GM18526 (cell line): ENCODE results near the gene ST3GAL3.

ENCODE experiments used
- POLR2A ChIP-seq: IDR thresholded peaks from 3 replicates; pipeline ENCODE4 v1.6.1; 2011; ENCODE audit not compliant: insufficient read length; ENCODE audit errors: extremely low read depth

Gene ST3GAL3

GRCh38 chr1:43766086-43766784 lies 58.9 kb downstream of the ST3GAL3 start:
- TF ChIP-seq POLR2A, result no peak

GRCh38 chr1:43766818-43767525 lies 59.6 kb downstream of the ST3GAL3 start:
- TF ChIP-seq POLR2A, result no peak

- TF ChIP-seq POLR2A, result no peak
These were observed 60.8 kb downstream of the ST3GAL3 start for GRCh38 chr1:43768168-43768567.

- no peak for TF ChIP-seq POLR2A
These were observed 62.1 kb downstream of the ST3GAL3 start for GRCh38 chr1:43769350-43769908.

- TF ChIP-seq POLR2A, result no peak
These were observed 62.8 kb downstream of the ST3GAL3 start for GRCh38 chr1:43770111-43770510.

- no peak for TF ChIP-seq POLR2A
These were observed 65.6 kb downstream of the ST3GAL3 start for GRCh38 chr1:43772978-43773377.

- TF ChIP-seq POLR2A, result no peak
These were observed 66.5 kb downstream of the ST3GAL3 start for GRCh38 chr1:43773821-43774220.

GRCh38 chr1:43774359-43774758 lies 67.0 kb downstream of the ST3GAL3 start:
- TF ChIP-seq POLR2A, result no peak

- TF ChIP-seq POLR2A, result no peak
These were observed 68.9 kb downstream of the ST3GAL3 start for GRCh38 chr1:43776043-43776761.

GRCh38 chr1:43779266-43779665 lies 71.9 kb downstream of the ST3GAL3 start:
- TF ChIP-seq POLR2A, result no peak

GRCh38 chr1:43779805-43780403 lies 72.6 kb downstream of the ST3GAL3 start:
- no peak for TF ChIP-seq POLR2A

GRCh38 chr1:43781574-43781973 lies 74.2 kb downstream of the ST3GAL3 start:
- no peak for TF ChIP-seq POLR2A

- no peak for TF ChIP-seq POLR2A
These were observed 75.8 kb downstream of the ST3GAL3 start for GRCh38 chr1:43783096-43783670.

GRCh38 chr1:43783671-43784205 lies 76.4 kb downstream of the ST3GAL3 start:
- TF ChIP-seq POLR2A, result no peak
